AG04449 (cell line): Measurements from ENCODE around the gene PTPN14.

Experiments used
- CTCF ChIA-PET: fragments of 350-600 bp; formaldehyde crosslinking; extraction: SDS; loops from one replicate; lab custom pipeline; 2021; ENCODE audit warnings: antibody characterized with exemption; lab: Yijun Ruan, JAX
- POLR2A ChIA-PET: fragments of 400-600, 350-600 bp; formaldehyde crosslinking; extraction: SDS; loops from one replicate; lab custom pipeline; 2020; ENCODE audit warnings: antibody characterized with exemption, inconsistent platforms; lab: Yijun Ruan, JAX
- DNase-seq: peaks from one replicate; pipeline ENCODE4 v3.0.0-alpha.2; 2010; ENCODE audit warnings: low read depth, low spot score
- H3K4me3 ChIP-seq: 2 replicates; pipeline ENCODE4 v1.5.1; 2011; ENCODE audit warnings: low read depth, mild to moderate bottlenecking, control low read depth, low read length
- CTCF ChIP-seq: IDR thresholded peaks from one replicate; pipeline ENCODE4 v1.5.1; 2011; ENCODE audit warnings: mild to moderate bottlenecking, moderate library complexity, low read length, control low read depth, inconsistent platforms; ENCODE audit not compliant: insufficient read depth; ENCODE audit errors: missing control alignments

The PTPN14 gene

GRCh38 chr1:214505134-214505533, 46.3 kb downstream of the PTPN14 start:
- H3K4me3 ChIP-seq = no peak overlapping the region
- no peak for DNase-seq
- TF ChIP-seq CTCF = no peak
- POLR2A ChIA-PET = no interaction called here
- CTCF ChIA-PET = interaction anchor here (1.6 kb wide), 2 partner anchors 8 to 77 kb away, joined by 4 read pairs; no protein-coding TSS in a partner anchor

GRCh38 chr1:214504330-214504729, 47.1 kb downstream of the PTPN14 start:
- no peak for TF ChIP-seq CTCF
- H3K4me3 ChIP-seq = no peak overlapping the region
- CTCF ChIA-PET = interaction anchor here (1.3 kb wide), 1 partner anchor 170 kb away, joined by 3 read pairs; no protein-coding TSS in a partner anchor
- no peak for DNase-seq
- POLR2A ChIA-PET = interaction anchor here (1.2 kb wide), 1 partner anchor 92 kb away, joined by 3 read pairs; no protein-coding TSS in a partner anchor

GRCh38 chr1:214503553-214503952, 47.8 kb downstream of the PTPN14 start:
- TF ChIP-seq CTCF = no peak
- DNase-seq = no peak
- POLR2A ChIA-PET = interaction anchor here (1.2 kb wide), 1 partner anchor 93 kb away, joined by 3 read pairs; no protein-coding TSS in a partner anchor
- H3K4me3 ChIP-seq = no peak overlapping the region
- CTCF ChIA-PET = interaction anchor here (0.8 to 1.3 kb wide), 2 partner anchors 11 to 170 kb away, joined by 3 read pairs; no protein-coding TSS in a partner anchor

- ChIA-PET CTCF (interaction anchor here (0.5 kb wide), 1 partner anchor 8 kb away, joined by 3 read pairs; no protein-coding TSS in a partner anchor), POLR2A (no interaction called here)
- no peak for TF ChIP-seq CTCF
- DNase-seq = no peak
- no peak overlapping the region for H3K4me3 ChIP-seq
Observed at GRCh38 chr1:214500340-214501055, 50.9 kb downstream of the PTPN14 start.

- ChIA-PET POLR2A (no interaction called here), CTCF (interaction anchor here (0.5 kb wide), 1 partner anchor 7 kb away, joined by 3 read pairs; no protein-coding TSS in a partner anchor)
- no peak for TF ChIP-seq CTCF
Observed at GRCh38 chr1:214499732-214500131, 51.7 kb downstream of the PTPN14 start.

GRCh38 chr1:214498021-214498420, 53.4 kb downstream of the PTPN14 start:
- DNase-seq = no peak
- no peak for TF ChIP-seq CTCF
- POLR2A ChIA-PET = no interaction called here
- no peak overlapping the region for H3K4me3 ChIP-seq
- CTCF ChIA-PET = interaction anchor here (1.2 to 1.4 kb wide), 3 partner anchors 8 to 11 kb away, joined by 3 to 4 read pairs (median 3); no protein-coding TSS in a partner anchor

More at GRCh38 chr1:214499732-214500131, 51.7 kb downstream of the PTPN14 start:
- DNase-seq = no peak
- H3K4me3 ChIP-seq = no peak overlapping the region
